ENCODE measurements around the gene MYCBPAP.

MYCBPAP gene

GRCh38 chr17:50549969-50550368 lies 41.7 kb downstream of the MYCBPAP start:
- DNase-seq (ENCODE audit: insufficient read length, low spot score) = no peak
- no peak for FAIRE-seq

GRCh38 chr17:50550661-50551432 lies 42.6 kb downstream of the MYCBPAP start:
- no peak for FAIRE-seq
- no peak for DNase-seq (ENCODE audit: insufficient read length, low spot score)

- DNase-seq (ENCODE audit: insufficient read length, low spot score) (no peak), FAIRE-seq (no peak)
Measured at GRCh38 chr17:50551433-50551815, 43.2 kb downstream of the MYCBPAP start.

GRCh38 chr17:50551884-50552283 lies 43.6 kb downstream of the MYCBPAP start:
- FAIRE-seq = no peak
- no peak for DNase-seq (ENCODE audit: insufficient read length, low spot score)

- no peak for DNase-seq (ENCODE audit: insufficient read length, low spot score)
- FAIRE-seq = no peak
Measured at GRCh38 chr17:50554201-50554600, 46.0 kb downstream of the MYCBPAP start.

GRCh38 chr17:50556803-50557202 lies 48.6 kb downstream of the MYCBPAP start:
- FAIRE-seq (no peak), DNase-seq (ENCODE audit: insufficient read length, low spot score) (no peak)

GRCh38 chr17:50557630-50558029 lies 49.4 kb downstream of the MYCBPAP start:
- FAIRE-seq = no peak

GRCh38 chr17:50558091-50558490 lies 49.9 kb downstream of the MYCBPAP start:
- FAIRE-seq = no peak
- no peak for DNase-seq (ENCODE audit: insufficient read length, low spot score)

More at GRCh38 chr17:50557630-50558029, 49.4 kb downstream of the MYCBPAP start:
- DNase-seq (ENCODE audit: insufficient read length, low spot score) = no peak

- FAIRE-seq = no peak
- DNase-seq (ENCODE audit: insufficient read length, low spot score) = no peak
Measured at GRCh38 chr17:50558581-50558940, 50.3 kb downstream of the MYCBPAP start.

- FAIRE-seq = no peak
- no peak for DNase-seq (ENCODE audit: insufficient read length, low spot score)
Measured at GRCh38 chr17:50558941-50559614, 50.8 kb downstream of the MYCBPAP start.

GRCh38 chr17:50559674-50560184 lies 51.5 kb downstream of the MYCBPAP start:
- DNase-seq (ENCODE audit: insufficient read length, low spot score) (no peak), FAIRE-seq (no peak)

- DNase-seq (ENCODE audit: insufficient read length, low spot score) (peak; percentile 93), FAIRE-seq (peak; percentile 21)
Measured at GRCh38 chr17:50560185-50560824, 52.1 kb downstream of the MYCBPAP start, which contains the start of gene CACNA1G. Gene CACNA1G (plus strand): TSS chr17:50560715. CDS start chr17:50561460, 745 bp downstream.

- no peak for FAIRE-seq
- DNase-seq (ENCODE audit: insufficient read length, low spot score) = no peak
Measured at GRCh38 chr17:50560931-50561745, 52.9 kb downstream of the MYCBPAP start.

- FAIRE-seq (no peak), DNase-seq (ENCODE audit: insufficient read length, low spot score) (no peak)
Measured at GRCh38 chr17:50561746-50562141, 53.5 kb downstream of the MYCBPAP start.

GRCh38 chr17:50562242-50563091 lies 54.2 kb downstream of the MYCBPAP start:
- FAIRE-seq = no peak

GRCh38 chr17:50563092-50563511 lies 54.9 kb downstream of the MYCBPAP start:
- DNase-seq (ENCODE audit: insufficient read length, low spot score) = no peak
- FAIRE-seq = no peak

More at GRCh38 chr17:50562242-50563091, 54.2 kb downstream of the MYCBPAP start:
- no peak for DNase-seq (ENCODE audit: insufficient read length, low spot score)

- DNase-seq (ENCODE audit: insufficient read length, low spot score) = no peak
- FAIRE-seq = no peak
Measured at GRCh38 chr17:50564916-50565315, 56.7 kb downstream of the MYCBPAP start.

- DNase-seq (ENCODE audit: insufficient read length, low spot score) = no peak
- FAIRE-seq = no peak
Measured at GRCh38 chr17:50565402-50566350, 57.4 kb downstream of the MYCBPAP start.
